Ishikawa (cell line): ENCODE results near the gene MAN1A2.

Experiments used
- CEBPB ChIP-seq: IDR thresholded peaks from 2 replicates; pipeline ENCODE4 v1.6.1; 2012
- CREB1 ChIP-seq: IDR thresholded peaks from 2 replicates; pipeline ENCODE4 v1.6.1; 2012; ENCODE audit warnings: low read depth
- EGR1 ChIP-seq: IDR thresholded peaks from 2 replicates; pipeline ENCODE4 v1.6.1; 2012
- EP300 ChIP-seq: IDR thresholded peaks from 2 replicates; pipeline ENCODE4 v1.6.1; 2012; ENCODE audit warnings: borderline replicate concordance
- FOXM1 ChIP-seq: IDR thresholded peaks from 2 replicates; pipeline ENCODE4 v1.6.1; 2012; ENCODE audit warnings: low read depth, borderline replicate concordance
- TAF1 ChIP-seq: IDR thresholded peaks from 2 replicates; pipeline ENCODE4 v1.6.1; 2012; ENCODE audit warnings: low read depth, mild to moderate bottlenecking
- YY1 ChIP-seq: IDR thresholded peaks from 2 replicates; pipeline ENCODE4 v1.6.1; 2012; ENCODE audit warnings: low read depth
- ZBTB7A ChIP-seq: IDR thresholded peaks from 2 replicates; pipeline ENCODE4 v1.6.1; 2012; ENCODE audit warnings: low read depth
- TF ChIP-seq, protein P1 (sequence below): IDR thresholded peaks from 2 replicates; pipeline ENCODE4 v1.6.1; 2012; ENCODE audit warnings: low read depth, mild to moderate bottlenecking
- TF ChIP-seq, protein P2 (sequence below): IDR thresholded peaks from 2 replicates; pipeline ENCODE4 v1.6.1; 2012

DNA sequence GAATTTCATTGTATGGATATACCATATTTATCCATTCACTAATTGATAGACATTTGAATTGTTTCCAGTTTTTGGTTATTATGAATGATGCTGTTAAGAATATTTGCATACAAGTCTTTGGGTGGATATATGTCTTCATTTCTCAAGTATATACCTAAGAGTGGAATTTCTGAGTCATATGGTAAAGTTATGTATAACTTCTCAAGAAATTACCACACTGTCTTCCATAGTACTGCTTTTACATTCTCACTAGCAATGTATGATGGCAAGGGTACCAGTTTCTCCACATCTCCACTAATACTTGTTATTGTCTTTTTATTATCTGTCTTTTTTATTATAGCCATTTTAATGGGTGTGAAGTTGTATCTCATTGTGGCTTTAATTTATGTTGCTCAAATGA lies 164.0 kb downstream of the MAN1A2 start:
- TF ChIP-seq, protein P1, sequence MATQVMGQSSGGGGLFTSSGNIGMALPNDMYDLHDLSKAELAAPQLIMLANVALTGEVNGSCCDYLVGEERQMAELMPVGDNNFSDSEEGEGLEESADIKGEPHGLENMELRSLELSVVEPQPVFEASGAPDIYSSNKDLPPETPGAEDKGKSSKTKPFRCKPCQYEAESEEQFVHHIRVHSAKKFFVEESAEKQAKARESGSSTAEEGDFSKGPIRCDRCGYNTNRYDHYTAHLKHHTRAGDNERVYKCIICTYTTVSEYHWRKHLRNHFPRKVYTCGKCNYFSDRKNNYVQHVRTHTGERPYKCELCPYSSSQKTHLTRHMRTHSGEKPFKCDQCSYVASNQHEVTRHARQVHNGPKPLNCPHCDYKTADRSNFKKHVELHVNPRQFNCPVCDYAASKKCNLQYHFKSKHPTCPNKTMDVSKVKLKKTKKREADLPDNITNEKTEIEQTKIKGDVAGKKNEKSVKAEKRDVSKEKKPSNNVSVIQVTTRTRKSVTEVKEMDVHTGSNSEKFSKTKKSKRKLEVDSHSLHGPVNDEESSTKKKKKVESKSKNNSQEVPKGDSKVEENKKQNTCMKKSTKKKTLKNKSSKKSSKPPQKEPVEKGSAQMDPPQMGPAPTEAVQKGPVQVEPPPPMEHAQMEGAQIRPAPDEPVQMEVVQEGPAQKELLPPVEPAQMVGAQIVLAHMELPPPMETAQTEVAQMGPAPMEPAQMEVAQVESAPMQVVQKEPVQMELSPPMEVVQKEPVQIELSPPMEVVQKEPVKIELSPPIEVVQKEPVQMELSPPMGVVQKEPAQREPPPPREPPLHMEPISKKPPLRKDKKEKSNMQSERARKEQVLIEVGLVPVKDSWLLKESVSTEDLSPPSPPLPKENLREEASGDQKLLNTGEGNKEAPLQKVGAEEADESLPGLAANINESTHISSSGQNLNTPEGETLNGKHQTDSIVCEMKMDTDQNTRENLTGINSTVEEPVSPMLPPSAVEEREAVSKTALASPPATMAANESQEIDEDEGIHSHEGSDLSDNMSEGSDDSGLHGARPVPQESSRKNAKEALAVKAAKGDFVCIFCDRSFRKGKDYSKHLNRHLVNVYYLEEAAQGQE, result no peak
- TF ChIP-seq, protein P2, sequence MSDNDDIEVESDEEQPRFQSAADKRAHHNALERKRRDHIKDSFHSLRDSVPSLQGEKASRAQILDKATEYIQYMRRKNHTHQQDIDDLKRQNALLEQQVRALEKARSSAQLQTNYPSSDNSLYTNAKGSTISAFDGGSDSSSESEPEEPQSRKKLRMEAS, result no peak
- TF ChIP-seq EGR1, result no peak
- TF ChIP-seq CREB1, result no peak
- no peak for TF ChIP-seq EP300
- no peak for TF ChIP-seq CEBPB
- no peak for TF ChIP-seq TAF1
- no peak for TF ChIP-seq YY1
- TF ChIP-seq FOXM1, result no peak
- no peak for TF ChIP-seq ZBTB7A
